HG03108 (cell line): Measurements from ENCODE around the gene DDB1.
A peak's percentile ranks its signal among the peaks of the same experiment; 100 is the strongest.
"Not testable (repeated sequence)": the region's sequence is repeated elsewhere in the genome, so short reads cannot be mapped to it uniquely, and the experiment has no call there.

Experiments used
- ATAC-seq: cut with Tn5 transposase; IDR thresholded peaks from one replicate; pipeline ENCODE4 v1.9.1; 2021; ENCODE audit warnings: moderate library complexity; ENCODE audit not compliant: unreplicated experiment

Gene DDB1

GRCh38 chr11:61273178-61274078, 59.5 kb downstream of the DDB1 start:
- no peak for ATAC-seq

DNA sequence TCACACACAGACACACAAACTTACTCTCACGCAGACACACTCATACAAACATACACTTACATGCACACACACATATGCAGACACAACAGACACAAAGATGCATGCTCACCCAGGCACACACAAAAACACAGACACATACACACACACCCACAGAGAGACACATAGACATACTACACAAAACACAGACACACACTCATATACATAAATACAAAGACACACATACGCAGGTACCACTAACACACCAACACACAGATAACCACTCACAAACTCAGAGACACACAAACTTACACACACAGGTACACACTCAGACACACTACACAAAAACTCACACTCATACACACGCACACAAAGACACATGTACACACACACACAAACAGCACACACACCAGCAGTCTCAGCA, 60.2 kb downstream of the DDB1 start:
- ATAC-seq, result no peak

DNA sequence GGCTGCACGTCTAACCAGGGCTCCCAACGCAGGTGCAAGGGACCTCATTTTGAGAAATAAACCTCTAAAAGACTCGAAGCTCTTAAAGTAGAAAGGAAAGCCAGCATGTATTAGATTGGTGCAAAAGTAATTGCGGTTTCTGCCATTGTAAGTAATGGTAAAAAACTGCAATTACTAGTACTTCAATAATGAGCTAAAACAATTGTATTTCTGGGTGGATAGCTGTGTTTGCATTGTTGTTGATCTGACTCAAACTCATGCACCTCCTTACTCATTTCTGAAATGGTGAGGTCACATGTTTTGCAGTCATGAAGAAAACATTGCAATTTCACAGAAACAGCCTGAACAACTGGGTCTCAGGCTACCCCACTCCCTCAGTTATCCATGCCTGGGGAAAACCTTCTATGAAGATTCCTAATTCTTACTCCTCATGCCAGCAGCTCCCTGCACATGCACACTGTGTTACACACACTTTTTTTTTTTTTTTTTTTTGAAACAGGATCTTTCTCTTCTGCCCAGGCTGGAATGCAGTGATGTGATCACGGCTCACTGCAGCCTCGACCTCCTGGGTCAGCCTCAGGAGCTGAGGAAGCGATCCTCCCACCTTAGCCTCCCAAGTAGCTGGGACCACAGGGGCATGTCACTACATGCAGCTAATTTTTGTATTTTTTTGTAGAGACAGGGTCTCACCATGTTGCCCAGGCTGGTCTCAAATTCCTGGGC, 62.4 kb downstream of the DDB1 start:
- no peak for ATAC-seq

- no peak for ATAC-seq
Measured at GRCh38 chr11:61268588-61269250, 64.2 kb downstream of the DDB1 start.

GRCh38 chr11:61267437-61267841, 65.5 kb downstream of the DDB1 start:
- ATAC-seq, result no peak

DNA sequence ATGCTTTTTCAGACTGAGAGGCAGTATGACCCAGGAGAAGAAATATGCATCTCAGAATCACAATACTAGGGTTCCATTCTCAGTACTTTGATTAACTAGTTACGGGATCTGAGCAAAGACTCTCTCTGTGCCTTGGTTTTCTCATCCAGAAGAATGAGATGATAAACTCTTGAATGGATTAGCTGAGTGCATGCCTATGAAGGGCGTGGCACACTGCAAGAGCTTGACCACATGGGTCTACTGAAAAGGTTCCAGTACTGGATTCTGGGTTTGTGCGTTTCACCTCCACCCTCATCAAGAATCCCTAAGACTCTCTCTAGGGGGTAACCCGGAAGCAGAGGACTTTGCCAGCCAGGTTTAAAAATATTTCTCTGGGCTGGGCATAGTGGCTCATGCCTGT, 66.3 kb downstream of the DDB1 start:
- ATAC-seq, result no peak

DNA sequence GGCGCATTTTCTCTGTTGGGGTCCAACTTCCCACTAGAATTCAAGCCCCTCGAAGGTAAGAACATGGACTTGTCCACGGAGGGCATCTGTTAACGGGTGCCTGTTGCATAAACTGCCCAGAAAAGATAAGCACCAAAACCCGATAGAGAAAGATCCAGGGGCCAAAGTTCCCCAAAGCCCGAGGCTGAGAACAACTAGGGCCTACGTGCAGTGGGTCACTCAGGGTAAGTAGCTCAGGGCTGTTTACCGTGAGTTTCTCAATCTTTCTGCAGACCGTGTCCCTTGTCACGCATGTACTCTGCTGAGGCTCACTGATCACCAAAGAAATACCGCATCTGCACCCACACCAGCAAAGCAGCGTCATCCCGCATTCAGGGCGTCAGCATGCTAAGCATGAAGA, 67.5 kb downstream of the DDB1 start:
- ATAC-seq, result no peak

GRCh38 chr11:61264795-61265194, 68.1 kb downstream of the DDB1 start:
- ATAC-seq, result no peak

DNA sequence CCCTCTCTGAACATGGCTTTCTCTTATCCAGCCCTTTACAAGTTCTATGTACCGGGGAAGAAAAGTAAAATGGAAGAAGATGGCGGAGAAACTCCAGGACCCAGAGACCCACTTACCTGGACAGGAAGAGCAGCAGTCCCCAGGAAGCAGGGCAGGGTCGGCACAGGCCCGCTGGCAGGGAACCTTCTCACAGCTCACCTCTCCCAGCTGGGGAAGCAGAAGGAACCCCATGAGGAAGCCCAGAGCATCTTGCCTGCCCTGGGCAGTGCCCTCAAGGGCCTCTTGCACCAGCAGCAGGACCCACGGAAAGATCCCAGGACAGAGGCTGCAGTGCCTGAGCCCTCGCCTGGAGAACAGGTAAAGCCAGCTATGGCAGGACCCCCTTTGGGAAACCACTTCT, 68.5 kb downstream of the DDB1 start:
- no peak for ATAC-seq

DNA sequence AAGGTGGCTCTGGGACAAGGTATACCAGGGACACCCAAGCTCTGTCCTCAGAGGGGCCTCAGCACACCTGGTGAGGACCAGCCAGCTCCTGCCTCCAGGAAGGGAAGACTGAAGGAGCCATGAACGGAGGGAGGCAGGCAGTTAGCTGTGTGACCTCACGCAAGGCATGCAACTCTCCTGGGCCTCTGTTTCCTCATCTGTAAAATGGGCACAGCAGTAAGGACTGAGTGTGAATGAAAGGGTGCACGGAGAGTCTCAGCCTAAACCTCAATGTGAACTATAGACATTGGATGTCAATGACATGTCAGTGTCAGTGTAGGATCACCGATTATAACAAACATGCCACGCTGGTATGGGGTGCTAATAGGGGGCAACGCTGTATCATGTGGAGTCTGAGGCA, 73.5 kb downstream of the DDB1 start:
- no peak for ATAC-seq

DNA sequence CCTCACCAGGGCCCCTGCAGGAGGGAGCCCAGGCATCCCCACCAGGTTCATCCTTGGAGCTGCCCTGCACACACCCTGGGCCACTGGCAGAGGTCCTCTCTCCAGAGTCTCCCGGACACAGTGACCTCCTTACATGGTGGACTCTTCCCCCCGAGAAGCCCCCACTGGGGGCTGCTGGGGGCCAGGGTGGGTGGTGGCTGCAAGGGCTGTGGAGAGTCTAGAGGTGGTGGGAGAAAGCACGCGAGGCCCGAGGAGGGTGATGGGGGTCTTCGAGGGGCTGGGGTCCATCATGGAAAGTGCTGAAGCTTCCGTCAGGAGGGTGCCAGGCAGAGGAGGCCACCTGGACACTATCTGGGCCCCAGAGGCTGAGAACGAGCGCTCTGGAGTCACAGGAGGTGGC, 74.4 kb downstream of the DDB1 start:
- no peak for ATAC-seq

GRCh38 chr11:61256710-61257482, 76.0 kb downstream of the DDB1 start:
- ATAC-seq, result no peak

DNA sequence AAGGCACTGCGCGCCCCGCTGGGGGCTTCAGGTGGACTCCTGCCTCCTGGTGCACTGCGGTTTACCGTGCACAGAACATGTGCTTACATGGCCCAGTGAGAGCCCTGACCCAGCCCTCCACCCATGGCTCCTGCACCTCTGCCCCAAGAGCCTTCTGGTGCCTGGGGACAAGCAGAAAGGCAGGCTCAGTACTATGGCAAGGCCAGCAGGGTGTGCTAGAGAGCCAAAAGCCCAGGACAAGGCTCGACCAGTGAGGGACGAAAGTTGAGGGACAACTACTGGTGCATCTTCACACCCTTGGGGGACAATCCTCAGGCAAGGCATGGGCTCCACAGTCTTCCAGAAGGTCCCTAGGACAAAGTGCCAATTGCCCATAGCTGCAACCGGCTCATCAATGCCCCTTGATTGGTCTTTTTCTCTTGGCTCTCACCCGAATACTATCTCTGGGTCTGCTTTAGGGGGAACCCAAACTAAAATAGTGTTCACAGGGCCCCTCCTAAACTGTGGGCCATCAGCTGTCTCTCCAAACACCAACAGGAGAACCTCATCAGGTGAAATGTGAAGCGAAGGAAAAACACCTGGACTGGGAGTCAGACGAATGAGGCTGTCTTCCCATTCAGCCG, 78.4 kb downstream of the DDB1 start:
- peak; percentile 59 for ATAC-seq

- ATAC-seq, result not testable (repeated sequence)
Measured at GRCh38 chr11:61252332-61252731, 80.6 kb downstream of the DDB1 start.

GRCh38 chr11:61250796-61251765, 81.8 kb downstream of the DDB1 start:
- not testable (repeated sequence) for ATAC-seq
